HG03095 (cell line): ENCODE data around the gene SPATA1.
"Not testable (repeated sequence)": the region's sequence is repeated elsewhere in the genome, so short reads cannot be mapped to it uniquely, and the experiment has no call there.

ENCODE experiments used
- ATAC-seq: cut with Tn5 transposase; IDR thresholded peaks from one replicate; pipeline ENCODE4 v1.9.1; 2021; ENCODE audit warnings: moderate library complexity; ENCODE audit not compliant: unreplicated experiment

The SPATA1 gene

DNA sequence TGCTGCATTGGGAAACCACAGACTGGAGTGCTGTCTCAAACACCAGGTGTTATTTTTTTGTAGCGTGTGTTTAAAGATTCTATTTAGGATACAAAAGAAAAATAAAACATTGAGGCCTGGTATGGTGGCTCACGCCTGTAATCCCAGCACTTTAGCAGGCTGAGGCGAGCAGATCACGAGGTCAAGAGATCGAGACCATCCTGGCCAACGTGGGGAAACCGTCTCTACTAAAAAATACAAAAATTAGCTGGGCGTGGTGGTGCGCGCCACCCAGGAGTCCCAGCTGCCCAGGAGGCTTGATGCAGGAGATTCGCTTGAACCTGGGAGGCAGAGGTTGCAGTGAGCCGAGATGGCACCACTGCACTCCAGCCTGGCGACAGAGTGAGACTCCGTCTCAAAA lies 1.7 kb downstream of the SPATA1 start:
- not testable (repeated sequence) for ATAC-seq

DNA sequence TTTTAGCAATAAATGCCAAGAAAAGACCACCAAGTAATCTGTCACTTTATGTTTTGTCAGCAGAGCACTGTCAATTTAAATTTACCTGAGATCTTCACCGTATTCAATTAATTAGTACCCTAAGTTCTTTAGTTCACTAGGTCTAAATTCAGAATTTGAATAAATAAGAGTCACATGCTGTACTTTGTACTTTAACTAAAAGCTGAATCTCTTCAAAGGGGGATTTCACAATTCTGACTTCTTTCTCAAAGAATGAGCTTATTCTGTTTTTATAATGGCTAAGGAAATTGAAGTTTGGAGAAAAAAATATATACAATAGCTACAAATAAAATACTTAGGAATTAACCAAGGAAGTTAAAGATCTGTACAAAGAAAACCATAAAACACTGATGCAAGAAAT lies 2.3 kb downstream of the SPATA1 start:
- ATAC-seq, result no peak

DNA sequence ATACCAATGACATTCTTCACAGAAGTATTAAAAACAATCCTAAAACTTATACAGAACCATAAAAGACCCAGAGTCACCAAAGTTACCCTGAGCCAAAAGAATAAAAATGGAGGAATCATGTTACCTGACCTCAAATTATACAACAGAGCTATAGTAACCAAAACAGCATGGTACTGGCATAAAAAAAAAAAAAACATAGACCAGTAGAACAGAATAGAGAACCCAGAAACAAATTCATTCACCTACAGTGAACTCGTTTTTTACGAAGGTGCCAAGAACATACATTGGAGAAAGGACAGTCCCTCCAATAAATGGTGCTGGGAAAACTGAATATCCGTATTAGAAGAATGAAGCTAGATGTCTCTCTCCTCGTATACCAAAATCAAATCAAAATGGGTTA lies 2.8 kb downstream of the SPATA1 start:
- ATAC-seq, result no peak

DNA sequence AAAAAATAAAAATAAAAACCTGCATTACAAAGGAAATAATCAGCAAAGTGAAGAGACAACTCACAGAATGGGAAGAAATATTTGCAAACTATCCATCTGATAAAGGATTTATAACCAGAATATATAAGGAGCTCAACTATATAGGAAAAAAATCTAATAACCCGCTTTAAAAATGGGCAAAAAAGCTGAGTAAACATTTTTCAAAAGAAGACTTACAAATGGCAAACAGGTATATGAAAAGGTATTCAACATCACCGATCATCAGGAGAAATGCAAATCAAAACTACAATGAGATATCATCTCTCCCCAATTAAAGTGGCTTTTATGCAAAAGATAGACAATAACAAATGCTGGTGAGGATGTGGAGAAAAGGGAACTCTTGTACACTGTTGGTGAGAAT lies 4.0 kb downstream of the SPATA1 start:
- no peak for ATAC-seq

DNA sequence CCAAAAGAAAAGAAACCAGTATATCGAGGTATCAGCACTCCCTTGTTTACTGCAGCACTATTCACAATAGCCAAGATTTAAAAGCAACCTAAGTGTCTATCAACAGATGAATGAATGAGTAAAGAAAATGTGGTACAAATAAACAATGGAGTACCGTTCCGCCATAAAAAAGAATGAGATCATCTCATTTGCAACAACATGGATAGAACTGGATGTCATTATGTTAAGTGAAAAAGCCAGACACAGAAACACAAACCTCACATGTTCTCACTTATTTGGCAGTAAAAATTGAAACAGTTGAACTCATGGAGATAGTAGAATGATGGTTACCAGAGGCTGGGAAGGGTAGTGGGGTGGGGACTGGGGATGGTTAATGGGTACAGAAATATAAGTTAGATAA lies 4.5 kb downstream of the SPATA1 start:
- ATAC-seq, result no peak

DNA sequence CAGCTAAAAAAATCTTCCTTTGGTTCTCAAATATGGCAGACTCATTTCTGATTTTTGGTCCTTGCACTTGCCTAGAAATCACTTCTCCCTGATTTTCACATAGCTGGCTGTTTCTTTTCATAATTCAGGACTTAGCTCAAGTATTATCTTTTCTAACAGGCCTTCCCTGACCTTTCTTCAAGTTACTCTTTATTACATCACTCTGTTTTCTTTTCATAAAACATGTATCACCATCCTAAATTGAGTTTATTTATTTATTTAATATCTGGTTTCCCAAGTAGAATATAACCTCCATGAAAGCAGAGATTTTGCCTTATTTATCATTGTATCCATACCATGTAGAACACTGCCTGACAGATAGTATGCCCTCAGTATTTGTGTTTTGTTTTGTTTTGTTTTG lies 18.4 kb downstream of the SPATA1 start:
- ATAC-seq, result no peak

DNA sequence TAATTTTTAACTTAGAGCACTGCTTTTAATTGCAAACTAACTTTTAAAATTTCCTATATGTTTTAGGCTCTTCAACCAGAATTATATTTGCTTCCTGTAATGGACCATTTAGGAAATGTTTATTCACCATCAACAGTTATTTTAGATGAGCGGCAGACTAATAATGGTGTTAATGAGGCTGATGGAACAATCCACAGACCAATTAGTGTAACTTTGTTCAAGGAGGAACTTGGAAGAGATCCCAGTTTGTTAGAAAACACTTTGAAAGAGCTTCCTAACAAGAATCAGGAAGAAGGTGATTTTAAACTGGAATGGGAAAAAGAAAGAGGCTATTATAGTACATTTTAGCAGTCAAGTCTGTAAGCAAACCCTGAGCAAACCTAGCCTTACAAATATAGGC lies 19.6 kb downstream of the SPATA1 start:
- ATAC-seq, result no peak

DNA sequence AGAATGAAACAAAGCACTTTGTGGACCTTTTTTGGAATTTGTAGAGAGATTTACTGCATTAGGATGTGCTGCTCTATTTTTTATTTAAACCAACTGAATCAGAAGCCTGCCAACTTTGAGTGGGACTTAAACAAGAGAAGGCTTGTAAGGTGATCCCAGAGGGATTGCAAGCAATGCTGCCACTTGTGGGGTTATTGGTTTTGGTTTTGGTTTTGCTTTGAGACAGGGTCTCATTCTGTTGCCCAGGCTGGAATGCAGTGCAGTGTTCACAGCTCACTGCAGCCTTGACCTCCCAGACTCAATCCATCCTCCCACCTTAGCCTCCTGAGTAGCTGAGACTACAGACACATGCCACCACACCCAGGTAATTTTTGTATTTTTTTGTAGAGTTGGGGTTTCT lies 32.4 kb downstream of the SPATA1 start:
- no peak for ATAC-seq

DNA sequence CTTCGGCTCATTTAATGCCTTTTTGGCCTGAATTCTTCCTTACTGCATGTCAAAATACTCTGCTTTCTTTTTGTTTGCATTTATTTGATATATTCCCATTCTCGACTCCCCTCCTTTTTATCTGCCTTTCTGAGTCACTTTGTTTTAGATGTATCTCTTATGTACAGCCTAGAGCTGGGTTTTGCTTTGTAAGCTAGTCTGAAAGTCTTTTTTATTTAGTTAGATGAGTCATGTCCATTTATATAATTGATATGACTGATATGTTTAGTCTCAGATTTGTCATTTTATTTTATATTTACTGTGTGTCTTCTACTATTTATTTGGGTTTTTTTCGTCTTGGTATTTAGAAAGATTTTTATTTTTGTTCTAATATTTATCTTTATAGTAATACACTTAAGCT lies 33.8 kb downstream of the SPATA1 start:
- no peak for ATAC-seq

DNA sequence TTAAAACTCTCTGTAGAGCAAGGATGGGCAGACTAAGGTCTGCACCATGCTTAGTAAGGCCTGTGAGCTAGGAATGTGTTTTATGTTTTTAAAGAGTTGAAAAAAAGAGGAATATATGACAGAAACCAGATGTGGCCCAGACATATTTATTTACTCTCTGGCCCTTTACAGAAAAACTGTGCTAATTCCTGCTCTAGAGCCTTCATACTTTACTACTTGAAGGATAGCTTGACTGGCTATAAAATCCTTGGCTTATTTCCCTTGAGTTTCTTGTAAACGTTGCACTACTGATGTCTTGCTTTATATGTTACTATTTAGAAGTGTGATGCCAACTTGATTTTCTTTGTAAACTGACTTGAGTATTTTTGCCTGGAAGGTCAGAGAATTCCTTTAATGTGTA lies 34.6 kb downstream of the SPATA1 start:
- no peak for ATAC-seq

DNA sequence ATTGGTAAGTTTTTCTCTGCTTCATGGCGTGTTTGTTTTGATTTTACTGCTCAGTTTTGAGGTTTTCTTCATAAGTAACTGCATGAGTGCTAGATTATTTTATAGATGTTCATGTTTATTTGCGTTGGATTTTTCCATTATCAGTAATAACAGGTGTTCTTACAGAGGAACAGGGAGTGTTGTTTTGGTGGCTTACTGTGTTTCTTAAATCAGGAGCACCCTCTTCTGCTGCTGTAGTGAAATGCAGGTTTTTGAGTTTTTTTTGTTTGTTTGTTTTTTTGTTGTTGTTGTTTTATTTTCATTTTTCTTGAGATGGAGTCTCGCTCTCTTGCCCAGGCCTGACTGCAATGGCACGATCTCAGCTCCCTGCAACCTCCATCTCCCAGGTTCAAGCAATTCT lies 35.5 kb downstream of the SPATA1 start:
- no peak for ATAC-seq

DNA sequence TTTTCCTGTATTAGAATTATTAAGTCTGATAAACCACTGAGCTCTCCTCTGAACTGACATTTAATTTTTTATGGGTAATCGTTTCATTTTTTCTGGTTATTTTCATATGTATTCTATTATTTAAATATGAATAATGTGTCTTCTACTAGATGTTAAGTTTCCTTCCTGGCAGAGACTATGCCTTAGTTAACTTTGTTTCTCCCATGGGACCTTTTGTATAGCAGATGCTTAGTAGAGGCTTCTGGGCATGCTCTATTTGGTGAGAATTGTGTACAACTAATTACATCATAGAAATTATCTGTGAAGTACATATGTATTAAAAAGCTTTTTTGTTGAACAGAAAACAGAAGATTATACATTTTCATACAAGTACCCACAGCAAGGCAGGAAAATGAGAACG lies 44.6 kb downstream of the SPATA1 start:
- ATAC-seq, result no peak

DNA sequence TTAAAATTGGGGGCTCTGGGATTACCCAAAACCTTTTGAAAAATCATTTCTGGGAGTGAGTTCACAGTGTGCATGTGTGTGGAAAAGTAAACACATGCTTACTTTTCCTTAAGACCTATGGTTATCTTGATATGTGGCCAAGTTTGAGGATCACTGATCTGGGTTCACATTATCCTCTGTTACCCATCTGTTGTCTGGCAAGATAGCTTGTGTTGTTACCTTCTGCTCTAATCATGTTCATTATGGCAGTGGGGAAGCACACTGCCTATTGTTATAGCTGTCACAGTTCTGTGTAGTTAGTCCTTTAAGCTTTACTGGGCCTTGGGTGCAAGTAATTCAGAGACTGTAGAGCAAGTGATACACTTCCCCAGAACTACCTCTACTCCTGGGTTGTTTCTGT lies 63.0 kb downstream of the SPATA1 start:
- ATAC-seq, result no peak

DNA sequence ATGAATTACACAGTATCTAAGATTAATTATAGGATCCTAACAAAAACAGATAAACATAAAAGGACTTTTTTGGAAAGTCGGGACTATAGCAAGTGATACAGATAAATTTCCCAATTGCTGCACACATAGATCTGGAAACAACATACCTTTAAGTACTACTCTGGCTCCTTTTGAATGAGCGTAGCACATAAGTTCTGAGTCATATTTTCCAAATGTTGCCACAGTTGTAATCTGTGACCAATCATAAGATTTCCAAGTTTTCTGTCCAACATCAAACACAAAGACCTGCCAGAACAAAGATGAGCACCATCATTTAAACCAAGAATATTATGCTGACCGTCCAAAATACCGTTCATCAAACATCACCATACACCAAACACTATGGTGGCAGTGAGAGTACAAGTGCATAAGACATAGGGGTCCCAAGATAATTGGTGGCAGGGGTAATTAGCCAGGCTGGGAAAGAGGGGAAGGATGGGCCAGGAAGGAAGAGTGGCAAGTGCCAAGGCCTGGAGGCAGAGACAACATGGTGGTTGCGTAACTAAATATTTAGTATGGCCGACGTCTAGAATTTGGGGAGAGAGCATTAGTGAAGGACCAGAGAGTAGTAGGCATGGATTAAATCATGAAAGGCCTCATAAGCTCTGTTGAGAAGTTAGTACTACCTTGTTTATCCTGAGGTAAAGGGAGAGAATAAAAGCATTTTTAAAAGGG lies 64.4 kb downstream of the SPATA1 start:
- ATAC-seq, result no peak

DNA sequence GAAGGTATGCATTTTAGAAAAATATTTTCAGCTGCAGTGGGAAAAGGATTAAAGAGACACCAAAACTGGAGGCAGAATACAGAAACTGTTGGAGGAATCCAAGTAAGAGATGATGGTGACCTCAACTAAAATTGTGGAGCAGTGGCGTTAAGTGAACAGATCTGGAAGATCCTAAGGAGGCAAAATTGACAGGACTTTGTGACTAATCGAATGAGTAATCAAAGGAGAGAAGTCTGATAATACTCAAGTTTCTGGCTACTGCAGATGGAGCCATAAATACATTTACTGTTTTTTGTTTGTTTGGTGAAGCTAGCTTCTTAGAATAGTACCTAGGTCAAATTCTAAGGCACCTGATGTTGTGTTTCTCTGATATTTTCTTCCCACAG lies 65.0 kb downstream of the SPATA1 start:
- ATAC-seq, result no peak

DNA sequence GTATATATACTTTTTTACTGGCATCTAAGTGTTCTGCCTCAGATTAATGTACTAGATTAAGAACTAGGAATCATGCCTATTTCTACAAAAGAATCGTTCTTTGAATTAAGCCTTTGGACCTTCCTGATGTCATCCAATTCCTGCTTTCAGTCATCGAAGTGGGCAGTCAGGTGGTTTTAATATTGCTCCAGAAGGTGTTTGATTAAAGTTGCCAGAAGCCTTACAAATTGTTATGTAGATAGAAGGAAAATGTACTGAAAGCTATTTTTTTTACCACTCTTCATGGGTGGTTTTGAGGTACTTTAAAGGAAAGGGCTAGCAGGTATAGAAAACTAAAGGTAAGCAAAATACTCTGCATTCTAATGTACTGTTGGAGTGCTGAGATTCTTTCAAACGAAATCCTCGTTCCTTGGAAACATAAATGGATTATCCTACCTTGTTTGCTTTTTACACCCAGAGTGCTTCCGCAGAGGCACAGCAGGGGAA lies 67.3 kb downstream of the SPATA1 start:
- no peak for ATAC-seq

DNA sequence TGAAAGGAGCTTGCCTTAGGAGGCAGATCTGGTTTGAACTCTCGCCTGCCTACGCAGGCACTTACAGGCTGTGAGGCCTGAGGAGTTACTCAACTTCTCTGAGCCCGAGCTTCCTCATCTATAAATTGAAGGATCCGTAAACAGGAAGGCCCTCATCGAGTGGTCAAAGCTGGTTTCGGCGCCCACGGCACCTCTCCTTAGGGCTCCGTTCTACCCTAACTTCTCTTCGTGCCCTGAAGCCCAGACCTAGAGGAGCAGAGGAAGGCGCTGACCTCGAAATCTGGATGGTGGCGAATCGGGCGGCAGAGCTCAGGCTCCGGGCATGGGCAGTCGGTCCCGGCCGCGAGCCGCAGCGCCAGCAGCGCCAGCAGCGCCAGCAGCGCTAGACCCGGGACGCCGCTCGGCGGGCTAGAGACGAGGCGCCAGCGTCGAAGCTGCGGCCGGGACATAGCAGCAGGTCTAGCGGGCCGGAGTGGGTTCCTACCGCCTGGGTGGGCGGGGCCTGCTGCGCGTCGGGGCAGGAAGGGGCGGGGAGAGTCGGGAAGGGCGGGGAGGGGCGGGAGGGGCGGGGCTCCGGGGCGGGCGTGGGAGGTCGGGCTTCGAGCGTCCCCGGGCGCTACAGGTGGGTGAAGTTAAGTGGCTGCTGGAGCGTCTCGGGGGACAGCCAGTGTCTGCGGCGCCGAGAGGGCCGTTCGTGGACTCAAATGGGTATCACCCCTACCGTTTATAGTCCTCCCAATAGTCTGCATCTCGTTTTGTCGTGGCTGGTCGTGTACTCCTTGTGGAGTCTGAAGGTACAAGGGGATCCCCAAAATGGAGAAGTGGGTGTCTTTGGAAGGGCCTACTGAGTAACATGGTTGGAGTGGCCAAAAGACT lies 68.0 kb downstream of the SPATA1 start, which contains the start of gene CTBS:
Gene CTBS, minus strand, starts transcription at position 474 of the 876 bp plus-strand sequence. Its CDS starts 25 bp downstream, at position 449.
- peak; percentile 77 for ATAC-seq

DNA sequence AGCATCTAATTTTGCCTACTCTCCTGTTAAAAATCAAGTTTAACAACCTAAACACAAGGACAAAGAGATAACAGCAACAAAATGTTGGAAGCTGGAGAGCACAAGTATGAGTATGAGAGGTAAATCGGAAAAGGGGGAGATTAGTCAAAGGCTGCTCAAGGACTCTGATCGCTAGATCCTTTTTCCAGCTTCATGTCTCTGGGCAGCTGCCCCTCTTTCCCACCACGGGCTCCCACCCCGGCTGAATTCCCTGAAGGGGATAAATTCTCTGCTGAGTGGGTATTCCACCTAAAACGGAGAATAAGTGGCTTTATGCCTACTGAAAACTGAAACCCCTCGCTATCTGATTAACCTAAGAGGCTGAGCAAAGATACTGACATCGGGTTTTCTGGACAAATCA lies 68.8 kb downstream of the SPATA1 start:
- no peak for ATAC-seq

DNA sequence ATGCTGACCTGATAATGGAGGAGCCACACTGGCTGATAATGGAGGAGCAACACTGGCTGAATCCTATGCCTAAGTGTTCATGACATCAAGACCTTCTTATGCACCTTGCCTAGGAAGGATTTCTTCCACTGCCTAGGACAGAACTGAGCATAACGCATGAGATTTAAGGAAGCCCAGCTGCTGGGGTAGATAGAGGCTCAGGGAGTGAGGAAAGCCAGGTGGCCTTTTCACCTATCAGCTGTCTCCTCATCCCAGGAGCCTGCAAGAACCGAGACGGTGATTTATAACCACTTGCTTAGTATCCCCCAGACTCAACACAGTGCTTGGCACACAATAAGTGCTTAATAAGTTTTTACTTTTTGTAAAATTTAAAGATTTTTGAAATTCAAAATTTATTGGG lies 75.5 kb downstream of the SPATA1 start:
- ATAC-seq, result no peak

DNA sequence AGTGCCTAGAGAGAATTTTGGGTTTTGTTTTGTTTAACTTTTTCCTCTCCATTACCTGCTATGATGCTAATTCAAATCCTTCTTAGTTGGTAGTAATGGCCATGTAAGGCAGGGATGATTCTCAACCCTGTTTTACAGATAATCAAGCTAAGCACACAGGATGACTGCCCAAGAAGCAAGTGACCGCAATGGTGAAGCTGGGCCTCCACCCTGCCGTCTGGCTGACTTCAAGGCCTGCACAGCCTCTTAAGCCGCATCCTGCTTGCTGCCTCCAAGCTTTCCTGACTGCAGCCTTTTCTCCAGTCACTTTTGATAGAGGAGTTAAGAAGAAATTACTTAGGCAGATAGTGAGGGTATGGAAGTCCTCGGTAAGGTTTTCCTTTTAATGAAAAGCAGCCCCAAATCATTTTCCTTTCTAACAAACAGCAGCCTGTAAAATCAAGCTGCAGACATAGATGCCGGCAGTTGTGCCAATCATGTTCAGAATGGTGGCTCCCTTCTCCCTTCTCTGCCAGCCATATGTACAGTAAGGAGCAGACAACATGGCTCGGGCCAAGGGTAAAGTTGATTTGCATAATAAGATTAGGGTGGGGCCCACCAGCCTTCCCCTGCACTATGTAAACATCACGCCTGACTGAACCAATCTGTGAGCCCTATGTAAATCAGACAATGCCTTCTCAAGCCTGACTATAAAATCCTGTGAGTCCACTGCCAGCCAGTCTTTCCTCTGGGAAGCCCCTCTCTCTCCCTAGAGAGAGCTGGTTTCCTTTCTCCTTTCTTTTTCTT lies 76.8 kb downstream of the SPATA1 start:
- ATAC-seq, result peak; percentile 43

DNA sequence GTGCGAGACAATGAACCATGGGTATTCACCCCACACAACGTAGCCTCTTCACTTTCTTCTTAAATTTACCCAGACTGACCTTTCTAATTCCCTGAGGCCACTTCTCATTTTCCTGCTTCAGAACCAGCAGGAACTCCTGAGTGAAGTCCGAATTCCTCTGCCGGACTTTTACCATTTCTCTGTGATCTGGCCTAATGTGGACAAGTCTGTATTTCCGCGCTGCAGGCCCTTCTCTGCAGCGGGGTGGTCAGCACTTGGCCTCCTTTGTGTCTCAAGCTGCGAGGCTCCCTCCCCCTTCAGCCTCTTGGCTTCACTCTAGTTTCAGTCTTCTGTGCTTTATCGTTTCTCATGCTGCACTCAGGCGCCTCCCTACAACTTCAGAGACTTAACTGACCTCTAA lies 77.5 kb downstream of the SPATA1 start:
- peak; percentile 32 for ATAC-seq
